Astrocyte of the spinal cord (primary cell): ENCODE measurements around the gene MROH8.

Source experiments
- DNase-seq: peaks from one replicate; pipeline ENCODE4 v3.0.0; 2011; ENCODE audit warnings: low read depth, low spot score
- H3K4me3 ChIP-seq: 2 replicates; pipeline ENCODE4 v1.5.1; 2011; ENCODE audit warnings: low read depth, mild to moderate bottlenecking, low read length, moderate library complexity
- CTCF ChIP-seq: IDR thresholded peaks from 2 replicates; pipeline ENCODE4 v1.5.1; 2012; ENCODE audit warnings: low read depth, mild to moderate bottlenecking, low read length, inconsistent platforms
- in situ Hi-C: cut with HindIII; loops from 2 replicates; pipeline ENCODE4 v1.10.0; 2017; ENCODE audit warnings: low sequenced_read_pairs

Gene MROH8

GRCh38 chr20:37209193-37209592 is 29.8 kb upstream of the MROH8 start:
- H3K4me3 ChIP-seq: no peak overlapping the region
- no peak for TF ChIP-seq CTCF
- in situ Hi-C loops: no loop called here
- no peak for DNase-seq

DNA sequence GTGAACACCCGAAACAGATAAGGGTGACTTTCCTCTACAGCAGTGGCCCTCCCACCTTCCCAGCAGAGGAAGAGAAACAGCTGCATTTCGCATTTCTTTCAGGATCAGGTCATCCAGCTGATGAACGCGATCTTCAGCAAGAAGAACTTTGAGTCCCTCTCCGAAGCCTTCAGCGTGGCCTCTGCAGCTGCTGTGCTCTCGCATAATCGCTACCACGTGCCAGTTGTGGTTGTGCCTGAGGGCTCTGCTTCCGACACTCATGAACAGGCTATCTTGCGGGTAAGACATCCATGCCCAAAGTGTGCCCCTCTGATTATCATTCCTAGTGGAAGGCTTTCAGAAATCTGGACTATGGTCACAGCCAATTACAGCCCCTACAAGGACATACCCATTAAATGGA is 27.8 kb upstream of the MROH8 start:
- no peak for DNase-seq
- in situ Hi-C loops: no loop called here
- no peak overlapping the region for H3K4me3 ChIP-seq
- no peak for TF ChIP-seq CTCF

GRCh38 chr20:37205794-37206193 is 26.4 kb upstream of the MROH8 start:
- no peak overlapping the region for H3K4me3 ChIP-seq
- TF ChIP-seq CTCF: no peak
- in situ Hi-C loops: no loop called here
- no peak for DNase-seq

DNA sequence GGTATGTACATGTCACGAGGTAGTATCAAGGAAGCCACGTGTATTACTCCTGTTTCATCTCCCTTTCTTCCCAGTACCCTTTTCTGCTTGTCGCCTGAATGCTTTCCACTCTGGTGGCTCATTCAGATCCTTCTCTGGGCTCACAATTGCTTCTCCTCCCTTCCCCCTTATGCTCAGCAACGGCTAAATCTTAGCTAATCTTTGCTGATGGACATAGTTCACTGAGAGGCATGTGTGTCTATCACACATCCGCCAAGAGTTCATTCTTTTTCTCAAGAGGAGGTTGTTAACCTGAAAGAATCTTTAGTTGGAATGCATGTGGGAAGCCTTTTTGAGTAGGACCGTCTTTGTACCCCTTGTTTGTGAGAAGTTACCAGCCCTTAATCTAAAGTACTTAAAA is 25.8 kb upstream of the MROH8 start:
- in situ Hi-C loops: no loop called here
- no peak for DNase-seq
- no peak for TF ChIP-seq CTCF
- no peak overlapping the region for H3K4me3 ChIP-seq

DNA sequence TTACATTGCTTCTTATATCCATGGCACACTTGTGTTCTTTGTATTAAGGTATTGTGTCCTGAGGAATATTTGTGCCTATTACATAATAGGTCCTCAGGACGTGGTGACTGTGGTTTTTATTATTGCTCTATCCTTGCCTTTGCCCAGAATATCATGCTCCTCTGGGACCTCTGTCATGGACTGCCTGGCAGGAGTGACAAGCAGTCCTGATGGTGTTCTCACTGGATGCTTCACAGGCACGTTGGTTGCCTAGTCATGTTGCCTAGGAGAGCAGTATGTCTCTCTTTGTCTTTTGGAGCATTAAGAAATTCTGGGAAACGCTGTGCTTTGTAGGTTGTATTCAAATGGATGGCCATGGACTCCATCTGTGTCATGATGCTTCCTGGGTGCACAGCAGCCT is 24.7 kb upstream of the MROH8 start:
- H3K4me3 ChIP-seq: no peak overlapping the region
- no peak for DNase-seq
- in situ Hi-C loops: no loop called here
- no peak for TF ChIP-seq CTCF

GRCh38 chr20:37202267-37202943 is 23.1 kb upstream of the MROH8 start:
- TF ChIP-seq CTCF: peak; percentile 86
- in situ Hi-C loops: no loop called here
- H3K4me3 ChIP-seq: no peak overlapping the region
- DNase-seq: peak; percentile 94

DNA sequence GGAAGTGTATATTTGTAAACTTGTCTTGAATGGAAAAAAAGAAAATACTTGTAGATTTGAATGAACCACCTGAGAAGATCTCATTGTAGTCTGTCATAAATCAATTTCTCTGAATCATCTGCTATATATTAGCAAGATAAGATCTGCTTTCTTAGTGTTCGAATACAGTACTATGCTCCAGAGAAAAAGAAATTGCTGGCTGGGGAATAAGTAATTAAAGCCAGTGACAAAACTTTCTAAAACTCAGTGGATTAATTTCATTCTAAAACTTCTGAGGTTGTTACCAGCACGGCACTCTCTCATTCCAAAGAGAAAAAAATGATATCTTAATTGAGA is 22.4 kb upstream of the MROH8 start:
- in situ Hi-C loops: no loop called here
- TF ChIP-seq CTCF: no peak
- H3K4me3 ChIP-seq: no peak overlapping the region
- DNase-seq: no peak
